HCT116 (cell line): ENCODE results near the gene NOXRED1. TPM values are rescaled to one million over a fixed set of nuclear protein-coding genes. Genes with fewer than 3 reads are reported as not detected.

Source experiments
- ATAC-seq: fragments of 200-7000 bp; cut with Tn5 transposase; 2 replicates; pipeline ENCODE4 v1.9.1; 2020; ENCODE audit warnings: mild to moderate bottlenecking, moderate library complexity
- BruUV-seq: library from RNA; stranded (reverse); fragments of 400-500 nt; replicated peaks from 2 replicates; lab custom pipeline; 2021; lab: Mats Ljungman, UMichigan
- CTCF ChIA-PET: fragments of 300-600 bp; sonication (Branson Sonifier 250); formaldehyde crosslinking; loops from one replicate; lab custom pipeline; 2021; ENCODE audit warnings: antibody characterized with exemption; lab: Charles Lee
- POLR2A ChIA-PET: fragments of 300-600, 350-600 bp; sonication (Branson Sonifier 250); formaldehyde crosslinking; loops from one replicate; lab custom pipeline; 2021; ENCODE audit warnings: antibody characterized with exemption; lab: Charles Lee
- RAD21 ChIA-PET, 2 experiments: fragments of 300-600 bp; sonication (Branson Sonifier 250); formaldehyde crosslinking; loops; one replicate each; lab custom pipeline; 2023; ENCODE audit warnings: low total read pairs in 2 of 2; ENCODE audit not compliant: uncharacterized antibody in 2 of 2, unreplicated experiment in 2 of 2, low non-redundant PET in 1 of 2; lab: Charles Lee
- DNase-seq: peaks from one replicate; pipeline ENCODE4 v3.0.0-alpha.2; 2010; ENCODE audit warnings: low read depth, low spot score
- H2AFZ ChIP-seq: fragments of 200-600 bp; shearing (Covaris generic), sonication (generic); 2 replicates; pipeline ENCODE4 v1.6.1; 2017; ENCODE audit warnings: low read depth, mixed run types, mixed read lengths, antibody characterized with exemption, low read length; ENCODE audit not compliant: poor library complexity, severe bottlenecking
- H3K27ac ChIP-seq: 2 replicates; pipeline ENCODE4 v1.5.1; 2012; ENCODE audit warnings: low read depth, low read length
- H3K27me3 ChIP-seq: fragments of 200-600 bp; sonication (generic); 2 replicates; pipeline ENCODE4 v1.6.1; 2016; ENCODE audit warnings: mixed run types, low read length, mixed read lengths; ENCODE audit not compliant: insufficient read depth
- H3K36me3 ChIP-seq, 2 experiments: fragments of 200-500 bp in 1 of 2; fragments of 200-600 bp in 1 of 2; sonication (Bioruptor generic) in 1 of 2; sonication (generic) in 1 of 2; 2 replicates each; pipeline versions ENCODE4 v1.5.1 to v1.6.1; 2014 to 2016; ENCODE audit warnings: low read length in 2 of 2, inconsistent platforms in 1 of 2, mixed read lengths in 1 of 2, mixed run types in 1 of 2; ENCODE audit not compliant: insufficient read depth in 2 of 2, control insufficient read depth in 1 of 2
- H3K4me1 ChIP-seq, 2 experiments: fragments of 200-600 bp in 1 of 2; sonication (generic) in 1 of 2; 2 replicates each; pipeline versions ENCODE4 v1.5.1 to v1.6.1; 2012 to 2017; ENCODE audit warnings: low read length in 2 of 2, inconsistent platforms in 1 of 2, mild to moderate bottlenecking in 1 of 2, mixed read lengths in 1 of 2, mixed run types in 1 of 2, moderate library complexity in 1 of 2; ENCODE audit not compliant: insufficient read depth in 2 of 2, control insufficient read depth in 1 of 2
- H3K4me2 ChIP-seq: fragments of 200-600 bp; sonication (generic); 2 replicates; pipeline ENCODE4 v1.6.1; 2017; ENCODE audit warnings: mixed run types, low read length, mixed read lengths
- H3K4me3 ChIP-seq, 2 experiments: fragments of 200-600 bp in 1 of 2; sonication (generic) in 1 of 2; replicated peaks in 1 of 2; 2 replicates each; pipeline ENCODE4 v1.5.1; 2011 to 2016; ENCODE audit warnings: low read length in 2 of 2, control low read depth in 1 of 2, low read depth in 1 of 2, mild to moderate bottlenecking in 1 of 2, mixed read lengths in 1 of 2, mixed run types in 1 of 2
- H3K79me2 ChIP-seq: fragments of 200-600 bp; sonication (generic); 2 replicates; pipeline ENCODE4 v1.6.1; 2017; ENCODE audit warnings: mild to moderate bottlenecking, mixed run types, low read length, moderate library complexity, mixed read lengths; ENCODE audit not compliant: insufficient read depth
- H3K9ac ChIP-seq: fragments of 200-600 bp; sonication (generic); 2 replicates; pipeline ENCODE4 v1.6.1; 2016; ENCODE audit warnings: low read length, mixed read lengths
- H3K9me2 ChIP-seq: fragments of 200-600 bp; sonication (generic), shearing (Covaris generic); 2 replicates; pipeline ENCODE4 v1.6.1; 2017; ENCODE audit warnings: mixed run types, mild to moderate bottlenecking, moderate library complexity; ENCODE audit not compliant: insufficient read depth
- H3K9me3 ChIP-seq, 2 experiments: fragments of 200-500 bp in 1 of 2; fragments of 200-600 bp in 1 of 2; sonication (Bioruptor generic) in 1 of 2; sonication (generic) in 1 of 2; 2 replicates each; pipeline ENCODE4 v1.6.1; 2014 to 2017; ENCODE audit warnings: low read length in 2 of 2, mixed read lengths in 2 of 2, inconsistent platforms in 1 of 2, low read depth in 1 of 2, mild to moderate bottlenecking in 1 of 2, mixed run types in 1 of 2, moderate library complexity in 1 of 2; ENCODE audit not compliant: control insufficient read depth in 1 of 2, insufficient read depth in 1 of 2
- H4K20me1 ChIP-seq: fragments of 200-600 bp; sonication (generic), shearing (Covaris generic); 2 replicates; pipeline ENCODE4 v1.6.1; 2017; ENCODE audit warnings: mixed run types, mild to moderate bottlenecking, moderate library complexity; ENCODE audit not compliant: insufficient read depth
- CEBPB ChIP-seq: IDR thresholded peaks from 2 replicates; pipeline ENCODE4 v1.6.1; 2012; ENCODE audit warnings: low read depth
- CTCF ChIP-seq, 3 experiments: fragments of 200-600 bp in 1 of 3; sonication (generic) in 1 of 3; IDR thresholded peaks in 2 of 3; conservative IDR thresholded peaks in 1 of 3; 2 replicates each; pipeline ENCODE4 v1.5.1; 2012 to 2017; ENCODE audit warnings: low read depth in 2 of 3, low read length in 2 of 3, antibody characterized with exemption in 1 of 3, borderline replicate concordance in 1 of 3, control low read depth in 1 of 3, mild to moderate bottlenecking in 1 of 3, mixed read lengths in 1 of 3, mixed run types in 1 of 3, moderate library complexity in 1 of 3; ENCODE audit not compliant: insufficient read depth in 1 of 3
- ELF1 ChIP-seq: IDR thresholded peaks from 2 replicates; pipeline ENCODE4 v1.6.1; 2012; ENCODE audit warnings: low read depth, borderline replicate concordance
- EZH2phosphoT487 ChIP-seq: fragments of 200-600 bp; IDR thresholded peaks from 2 replicates; pipeline ENCODE4 v1.6.1; 2018; ENCODE audit warnings: antibody characterized with exemption, borderline replicate concordance
- FOSL1 ChIP-seq: IDR thresholded peaks from 2 replicates; pipeline ENCODE4 v1.6.1; 2012; ENCODE audit warnings: low read depth
- JUND ChIP-seq: IDR thresholded peaks from 2 replicates; pipeline ENCODE4 v1.6.1; 2012
- MAX ChIP-seq: IDR thresholded peaks from 2 replicates; pipeline ENCODE4 v1.6.1; 2012
- POLR2A ChIP-seq: IDR thresholded peaks from 2 replicates; pipeline ENCODE4 v1.7.0; 2011; ENCODE audit warnings: borderline replicate concordance; ENCODE audit not compliant: insufficient read depth, insufficient read length; ENCODE audit errors: extremely low read depth
- POLR2AphosphoS5 ChIP-seq: IDR thresholded peaks from 2 replicates; pipeline ENCODE4 v1.6.1; 2011; ENCODE audit warnings: mild to moderate bottlenecking, low read depth, low read length, moderate library complexity
- RAD21 ChIP-seq: IDR thresholded peaks from 2 replicates; pipeline ENCODE4 v1.6.1; 2012; ENCODE audit warnings: low read depth, mild to moderate bottlenecking
- REST ChIP-seq: IDR thresholded peaks from 2 replicates; pipeline ENCODE4 v1.6.1; 2012; ENCODE audit warnings: low read depth
- SRF ChIP-seq: IDR thresholded peaks from 2 replicates; pipeline ENCODE4 v1.6.1; 2012; ENCODE audit warnings: low read depth
- TCF7L2 ChIP-seq: IDR thresholded peaks from 2 replicates; pipeline ENCODE4 v1.7.0; 2011; ENCODE audit warnings: borderline replicate concordance, inconsistent platforms; ENCODE audit not compliant: insufficient read depth, insufficient read length; ENCODE audit errors: extremely low read depth
- intact Hi-C: fragments of 100-400 bp; cut with micrococcal nuclease; formaldehyde crosslinking; loops from 2 replicates; pipeline ENCODE4 v1.10.0; 2022
- total RNA-seq: library from RNA; stranded (reverse); gene quantifications from one replicate; pipeline ENCODE4 v1.2.1, GENCODE V29; 2021; ENCODE audit not compliant: unreplicated experiment

Gene NOXRED1
- total RNA-seq, 1 experiment from 2014 or later: 0.66 TPM

GRCh38 chr14:77347751-77348150 lies 75.6 kb downstream of the NOXRED1 start:
- Histone ChIP-seq H3K79me2 (no peaks in the 10 kb centered on the region), H3K27me3 (no peaks in the 10 kb centered on the region), H4K20me1 (no peaks in the 10 kb centered on the region), H3K4me3 (no peak overlapping the region), H3K4me2 (no peak overlapping the region), H3K36me3 (0 out of 4 replicates have a peak, but pooled peaks cover 0 to 4% of the 10 kb centered on the region in 2 experiments), H3K9ac (no peak overlapping the region), H3K4me1 (no peaks in the 10 kb centered on the region), H3K27ac (no peak overlapping the region), H2AFZ (no peak overlapping the region), H3K9me2 (no peaks in the 10 kb centered on the region), H3K9me3 (no peaks in the 10 kb centered on the region)
- ChIA-PET POLR2A (no interaction called here), CTCF (no interaction called here), RAD21 (no interaction called here)
- ATAC-seq (no peak), DNase-seq (no peak)
- TF ChIP-seq RAD21 (no peak), FOSL1 (no peak), POLR2A (no peak), SRF (no peak), REST (no peak), EZH2phosphoT487 (no peak), MAX (no peak), TCF7L2 (no peak), JUND (no peak), CTCF (IDR thresholded peaks at IDR 0.05 in 2 of 3, conservative IDR thresholded peaks at IDR 0.05 in 1 of 3; ENCODE audit: borderline replicate concordance in 1 of 3, insufficient read depth in 1 of 3, low read depth in 2 of 3, low read length in 2 of 3) (no peak), POLR2AphosphoS5 (no peak), CEBPB (no peak), ELF1 (no peak)
- intact Hi-C loops: no loop called here
- BruUV-seq: no TSS peak
